Activated T-cell treated with anti-CD3 and anti-CD28 coated beads, Interleukin-2, amount 50 U/mL, for 4 hours (primary cell): ENCODE results near the gene GPR22. TPM values are rescaled to one million over a fixed set of nuclear protein-coding genes. Genes with fewer than 3 reads are reported as not detected.

Experiments used
- ATAC-seq, 2 donors: fragments of 200-7000 bp; cut with Tn5 transposase; one replicate each; pipeline ENCODE4 v1.10.0; 2021
- DNase-seq: peaks from one replicate; pipeline ENCODE4 v3.0.0-alpha.2; 2020
- H3K27me3 Mint-ChIP-seq: one replicate; pipeline ENCODE4 v1.8.0; 2021; ENCODE audit warnings: low read depth, mixed read lengths
- H3K36me3 Mint-ChIP-seq: one replicate; pipeline ENCODE4 v1.8.0; 2022; ENCODE audit warnings: mixed read lengths; ENCODE audit not compliant: insufficient read depth
- H3K4me1 Mint-ChIP-seq: one replicate; pipeline ENCODE4 v1.8.0; 2021; ENCODE audit warnings: low read depth, mixed read lengths
- H3K4me3 Mint-ChIP-seq: one replicate; pipeline ENCODE4 v1.8.0; 2021; ENCODE audit warnings: mild to moderate bottlenecking, moderate library complexity, mixed read lengths
- H3K9me3 Mint-ChIP-seq: one replicate; pipeline ENCODE4 v1.8.0; 2021; ENCODE audit warnings: mixed read lengths
- total RNA-seq, 3 donors: library from RNA; stranded (reverse); gene quantifications; one replicate each; pipeline ENCODE4 v1.2.1, GENCODE V29; 2021

GPR22 gene
- total RNA-seq, 3 donors from 2014 or later, result not detected

DNA sequence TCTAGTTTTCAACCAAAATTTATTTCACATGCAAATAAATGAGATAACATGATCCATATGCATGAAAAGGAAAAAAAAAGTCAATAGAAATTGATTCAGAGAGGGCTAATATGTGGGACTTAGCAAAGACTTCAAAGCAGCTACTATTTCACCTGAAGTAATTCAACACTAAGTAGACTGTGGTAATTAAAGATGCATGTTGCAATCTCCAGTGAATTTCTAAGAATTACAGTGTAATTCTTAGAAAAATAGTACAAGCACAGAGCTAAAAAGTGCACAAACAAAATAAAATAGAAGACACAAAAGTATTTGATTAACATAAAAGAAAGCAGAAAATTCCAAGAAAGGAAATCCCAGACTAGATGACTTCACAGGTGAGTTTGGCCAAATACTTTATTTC, 25.7 kb downstream of the GPR22 start:
- Mint-ChIP-seq H3K27me3 (no peaks in the 10 kb centered on the region), H3K36me3 (peaks cover 32% of the 10 kb centered on the region), H3K4me1 (peaks cover 25% of the 10 kb centered on the region), H3K4me3 (no peak overlapping the region), H3K9me3 (no peaks in the 10 kb centered on the region)
- no peak for ATAC-seq
- DNase-seq, result no peak

GRCh38 chr7:107499731-107500130, 29.9 kb downstream of the GPR22 start:
- no peaks in the 10 kb centered on the region for H3K27me3 Mint-ChIP-seq
- H3K9me3 Mint-ChIP-seq, result no peaks in the 10 kb centered on the region
- ATAC-seq, result no peak
- DNase-seq, result no peak
- H3K4me1 Mint-ChIP-seq, result peaks cover 22% of the 10 kb centered on the region
- peaks cover 24% of the 10 kb centered on the region for H3K36me3 Mint-ChIP-seq
- H3K4me3 Mint-ChIP-seq, result no peak overlapping the region

DNA sequence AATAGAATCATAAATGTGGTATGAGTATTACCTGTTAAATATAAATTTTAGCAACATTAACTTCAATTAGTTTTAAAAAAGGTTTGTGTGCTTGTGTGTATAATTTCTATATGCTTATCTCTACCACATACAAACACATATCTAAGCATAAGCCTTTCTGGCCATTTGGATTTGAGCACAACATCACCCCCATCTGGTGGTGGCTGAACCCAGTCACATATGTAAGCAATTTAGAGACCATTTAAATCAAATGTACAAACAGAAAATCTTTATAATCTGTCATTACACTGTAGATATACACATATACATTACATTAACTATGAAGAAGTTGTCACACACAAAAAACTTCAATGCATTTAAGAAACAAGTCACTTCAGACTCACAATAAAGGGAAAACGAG, 31.7 kb downstream of the GPR22 start:
- H3K4me1 Mint-ChIP-seq, result peaks cover 15% of the 10 kb centered on the region
- no peaks in the 10 kb centered on the region for H3K9me3 Mint-ChIP-seq
- H3K27me3 Mint-ChIP-seq, result no peaks in the 10 kb centered on the region
- no peak overlapping the region for H3K4me3 Mint-ChIP-seq
- H3K36me3 Mint-ChIP-seq, result peaks cover 20% of the 10 kb centered on the region
- no peak for ATAC-seq
- DNase-seq, result no peak

- H3K36me3 Mint-ChIP-seq, result peaks cover 20% of the 10 kb centered on the region
- no peak overlapping the region for H3K4me3 Mint-ChIP-seq
- peaks cover 9% of the 10 kb centered on the region for H3K4me1 Mint-ChIP-seq
- no peak for DNase-seq
- no peaks in the 10 kb centered on the region for H3K27me3 Mint-ChIP-seq
- H3K9me3 Mint-ChIP-seq, result no peaks in the 10 kb centered on the region
- ATAC-seq, result no peak
These were observed 32.3 kb downstream of the GPR22 start for GRCh38 chr7:107502154-107502553.

- DNase-seq, result no peak
- ATAC-seq, result no peak
- Mint-ChIP-seq H3K36me3 (peaks cover 17% of the 10 kb centered on the region), H3K27me3 (no peaks in the 10 kb centered on the region), H3K4me1 (peaks cover 8% of the 10 kb centered on the region), H3K4me3 (no peak overlapping the region), H3K9me3 (no peaks in the 10 kb centered on the region)
These were observed 32.9 kb downstream of the GPR22 start for GRCh38 chr7:107502797-107503196.

DNA sequence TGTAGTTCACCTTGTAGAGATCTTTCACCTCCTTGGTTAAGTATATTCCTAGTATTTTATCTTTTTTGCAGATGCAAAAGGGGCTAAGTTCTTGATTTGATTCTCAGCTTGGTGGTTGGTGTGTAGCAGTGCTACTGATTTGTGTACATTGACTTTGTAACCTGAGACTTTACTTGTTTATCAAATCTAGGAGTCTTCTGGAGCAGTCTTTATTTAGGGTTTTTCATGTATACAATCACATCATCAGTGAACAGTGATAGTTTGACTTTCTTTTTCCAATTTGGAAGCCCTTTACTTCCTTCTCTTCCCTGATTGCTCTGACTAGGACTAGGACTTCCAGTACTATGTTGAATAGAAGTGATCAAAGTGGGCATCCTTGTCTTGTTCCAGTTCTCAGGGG, 33.8 kb downstream of the GPR22 start:
- DNase-seq (no peak), ATAC-seq (no peak)
- Mint-ChIP-seq H3K9me3 (no peaks in the 10 kb centered on the region), H3K27me3 (no peaks in the 10 kb centered on the region), H3K4me3 (no peak overlapping the region), H3K4me1 (peaks cover 8% of the 10 kb centered on the region), H3K36me3 (peaks cover 11% of the 10 kb centered on the region)

GRCh38 chr7:107505362-107505761, 35.5 kb downstream of the GPR22 start:
- Mint-ChIP-seq H3K36me3 (peaks cover 4% of the 10 kb centered on the region), H3K4me1 (peaks cover 4% of the 10 kb centered on the region), H3K27me3 (no peaks in the 10 kb centered on the region), H3K4me3 (no peak overlapping the region), H3K9me3 (no peaks in the 10 kb centered on the region)
- no peak for DNase-seq
- ATAC-seq, result no peak

- ATAC-seq, result no peak
- H3K9me3 Mint-ChIP-seq, result no peaks in the 10 kb centered on the region
- no peak for DNase-seq
- H3K4me1 Mint-ChIP-seq, result peaks cover 11% of the 10 kb centered on the region
- no peak overlapping the region for H3K4me3 Mint-ChIP-seq
- H3K27me3 Mint-ChIP-seq, result no peaks in the 10 kb centered on the region
- peaks cover 8% of the 10 kb centered on the region for H3K36me3 Mint-ChIP-seq
These were observed 36.3 kb downstream of the GPR22 start for GRCh38 chr7:107505997-107506673.

DNA sequence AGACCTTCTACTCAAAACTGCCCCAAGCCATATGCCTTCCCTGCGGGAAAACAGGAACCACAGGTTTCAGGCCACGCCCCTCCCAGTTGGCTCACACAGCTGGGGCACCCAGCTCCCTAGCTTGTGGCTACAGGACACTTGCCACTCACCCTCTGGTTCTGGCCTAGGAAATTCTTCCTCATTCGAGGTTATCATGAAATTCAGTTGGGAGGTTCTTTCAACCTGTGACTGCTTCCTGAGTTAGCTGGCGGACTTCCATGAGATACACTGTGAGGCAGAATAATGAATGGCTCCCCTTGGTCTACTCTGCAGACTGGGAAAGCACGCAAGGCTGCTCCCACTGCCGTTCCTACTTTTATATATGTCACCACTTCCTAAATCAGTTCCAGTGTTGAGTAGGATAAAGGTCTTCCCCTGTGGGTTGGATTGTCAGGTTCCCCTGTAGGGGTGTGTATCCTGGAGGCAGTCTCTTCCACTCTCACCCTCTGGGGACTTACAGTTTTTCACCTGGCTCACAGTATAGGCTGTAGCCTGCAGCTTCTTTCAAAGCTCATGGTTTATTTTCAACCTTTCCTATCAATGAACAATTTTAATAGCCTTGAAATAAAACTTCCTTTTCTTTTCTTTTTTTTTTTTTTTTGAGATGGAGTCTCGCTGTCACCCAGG, 37.0 kb downstream of the GPR22 start:
- Mint-ChIP-seq H3K27me3 (no peaks in the 10 kb centered on the region), H3K4me3 (no peak overlapping the region), H3K4me1 (peaks cover 11% of the 10 kb centered on the region), H3K36me3 (peaks cover 8% of the 10 kb centered on the region), H3K9me3 (no peaks in the 10 kb centered on the region)
- DNase-seq (no peak), ATAC-seq (no peak)

Other genes starting within 250 kb of the GPR22 start
- gene COG5, start 93.9 kb downstream of the GPR22 start, total RNA-seq, result 10 to 100 TPM; 30.3 to 40.9 (median 40.0) TPM
- gene DUS4L, start 93.9 kb downstream of the GPR22 start, total RNA-seq, result 10 to 100 TPM in 1 of 3 donors, 1 to 10 TPM in 2; 9.5 to 11.6 (median 9.5) TPM
- 10 to 100 TPM; 26.5 to 29.2 (median 27.8) TPM for gene BCAP29, start 110.2 kb downstream of the GPR22 start, total RNA-seq
- gene SLC26A4, start 190.8 kb downstream of the GPR22 start, total RNA-seq, result 1 to 10 TPM in 1 of 3 donors, under 1 TPM in 2; 0.68 to 2.0 (median 0.71) TPM